GM06990 (cell line): Measurements from ENCODE around the gene HS6ST3.

Experiments used
- DNase-seq: peaks from one replicate; pipeline ENCODE4 v3.0.0-alpha.2; 2011; ENCODE audit not compliant: insufficient read length; ENCODE audit errors: extremely low read depth
- H3K27me3 ChIP-seq: replicated peaks from 2 replicates; pipeline ENCODE4 v1.6.0; 2011; ENCODE audit warnings: low read length; ENCODE audit not compliant: control insufficient read depth, insufficient read depth
- H3K36me3 ChIP-seq: 2 replicates; pipeline ENCODE4 v1.5.1; 2011; ENCODE audit warnings: low read length; ENCODE audit not compliant: control insufficient read depth, insufficient read depth
- H3K4me3 ChIP-seq: replicated peaks from 2 replicates; pipeline ENCODE4 v1.5.1; 2011; ENCODE audit warnings: low read depth, mild to moderate bottlenecking, control low read depth, low read length
- CTCF ChIP-seq: IDR thresholded peaks from 2 replicates; pipeline ENCODE4 v1.5.1; 2011; ENCODE audit warnings: low read length, control low read depth, mild to moderate bottlenecking, inconsistent platforms; ENCODE audit not compliant: insufficient read depth, poor library complexity, severe bottlenecking

Gene HS6ST3

GRCh38 chr13:96417939-96418685 lies 328.2 kb downstream of the HS6ST3 start:
- no peak for TF ChIP-seq CTCF
- DNase-seq: no peak
- Histone ChIP-seq H3K27me3 (no peaks in the 10 kb centered on the region), H3K4me3 (no peak overlapping the region), H3K36me3 (no peaks in the 10 kb centered on the region)

- no peak for DNase-seq
- Histone ChIP-seq H3K27me3 (no peaks in the 10 kb centered on the region), H3K36me3 (no peaks in the 10 kb centered on the region), H3K4me3 (no peak overlapping the region)
- no peak for TF ChIP-seq CTCF
Observed at GRCh38 chr13:96421314-96421713, 331.4 kb downstream of the HS6ST3 start.

- TF ChIP-seq CTCF: no peak
- Histone ChIP-seq H3K36me3 (no peaks in the 10 kb centered on the region), H3K4me3 (no peak overlapping the region), H3K27me3 (no peaks in the 10 kb centered on the region)
- DNase-seq: no peak
Observed at GRCh38 chr13:96422002-96422401, 332.1 kb downstream of the HS6ST3 start.

- no peaks in the 10 kb centered on the region for H3K27me3 ChIP-seq
- no peaks in the 10 kb centered on the region for H3K36me3 ChIP-seq
- TF ChIP-seq CTCF: no peak
- no peak overlapping the region for H3K4me3 ChIP-seq
- DNase-seq: no peak
Observed at GRCh38 chr13:96426167-96426566, 336.3 kb downstream of the HS6ST3 start.

GRCh38 chr13:96428911-96429310 lies 339.0 kb downstream of the HS6ST3 start:
- Histone ChIP-seq H3K27me3 (no peaks in the 10 kb centered on the region), H3K36me3 (no peaks in the 10 kb centered on the region), H3K4me3 (no peak overlapping the region)
- no peak for DNase-seq
- TF ChIP-seq CTCF: no peak

GRCh38 chr13:96431044-96431581 lies 341.2 kb downstream of the HS6ST3 start:
- Histone ChIP-seq H3K36me3 (no peaks in the 10 kb centered on the region), H3K4me3 (no peak overlapping the region), H3K27me3 (no peaks in the 10 kb centered on the region)
- DNase-seq: no peak
- TF ChIP-seq CTCF: no peak
